ENCODE data around the gene PLEKHA4.

GRCh38 chr19:48915757-48916156, 47.3 kb upstream of the PLEKHA4 start:
- TF ChIP-seq ATF2 (CRISPR knock-in tag; IDR thresholded peaks at IDR 0.05) (no peak), CTCF (CRISPR knock-in tag; IDR thresholded peaks at IDR 0.05) (no peak), FOXP1 (IDR thresholded peaks at IDR 0.05) (no peak), FOXP1 (CRISPR knock-in tag; IDR thresholded peaks at IDR 0.05) (no peak), ARNT (IDR thresholded peaks at IDR 0.05) (no peak), ELF1 (CRISPR knock-in tag; IDR thresholded peaks at IDR 0.05) (no peak), GATAD1 (CRISPR knock-in tag; IDR thresholded peaks at IDR 0.05) (no peak), MLXIP (CRISPR knock-in tag; IDR thresholded peaks at IDR 0.05; ENCODE audit: borderline replicate concordance) (no peak), RFX5 (IDR thresholded peaks at IDR 0.05; ENCODE audit: low read depth, low read length) (no peak), POLR2A (IDR thresholded peaks at IDR 0.05; ENCODE audit: insufficient read depth in 1 of 2, low read depth in 2 of 2, low read length in 2 of 2) (no peak), GABPB1 (CRISPR knock-in tag; IDR thresholded peaks at IDR 0.05) (no peak), NR2C2 (CRISPR knock-in tag; IDR thresholded peaks at IDR 0.05; ENCODE audit: borderline replicate concordance) (no peak), NR1H2 (CRISPR knock-in tag; IDR thresholded peaks at IDR 0.05; ENCODE audit: borderline replicate concordance, low read depth) (no peak), YY1 (IDR thresholded peaks at IDR 0.05; ENCODE audit: insufficient read depth, insufficient replicate concordance, low read depth, low read length) (no peak), CHD2 (IDR thresholded peaks at IDR 0.05; ENCODE audit: low read depth, low read length) (no peak)
